OCI-M2 (cell line): Measurements from ENCODE around the gene NIPAL1.

Source experiments
- DNase-seq: peaks from one replicate; lab custom pipeline; 2025; ENCODE audit not compliant: unreplicated experiment; lab: John Stamatoyannopoulos, UW

Gene NIPAL1

GRCh38 chr4:48064349-48064748 is 47.8 kb downstream of the NIPAL1 start:
- no peak for DNase-seq

GRCh38 chr4:48065587-48066052 is 49.0 kb downstream of the NIPAL1 start:
- no peak for DNase-seq

- DNase-seq, result no peak
Measured at GRCh38 chr4:48067536-48067935, 51.0 kb downstream of the NIPAL1 start.

GRCh38 chr4:48068182-48068581 is 51.6 kb downstream of the NIPAL1 start:
- no peak for DNase-seq

GRCh38 chr4:48069026-48069425 is 52.5 kb downstream of the NIPAL1 start:
- DNase-seq, result no peak

GRCh38 chr4:48071191-48071590 is 54.6 kb downstream of the NIPAL1 start:
- no peak for DNase-seq

GRCh38 chr4:48073567-48074103 is 57.1 kb downstream of the NIPAL1 start:
- DNase-seq, result no peak

GRCh38 chr4:48074657-48075056 is 58.1 kb downstream of the NIPAL1 start:
- DNase-seq, result no peak

- no peak for DNase-seq
Measured at GRCh38 chr4:48078425-48078824, 61.9 kb downstream of the NIPAL1 start.

GRCh38 chr4:48078862-48079655 is 62.5 kb downstream of the NIPAL1 start:
- no peak for DNase-seq

- DNase-seq, result no peak
Measured at GRCh38 chr4:48079972-48080391, 63.4 kb downstream of the NIPAL1 start.

- DNase-seq, result no peak
Measured at GRCh38 chr4:48081196-48081595, 64.6 kb downstream of the NIPAL1 start.

GRCh38 chr4:48082956-48083355 is 66.4 kb downstream of the NIPAL1 start:
- no peak for DNase-seq

GRCh38 chr4:48085821-48086589 is 69.4 kb downstream of the NIPAL1 start:
- no peak for DNase-seq
